ENCODE data around the gene FBXO36.

Gene FBXO36

GRCh38 chr2:230048010-230048671, 125.8 kb downstream of the FBXO36 start:
- no peak for DNase-seq (ENCODE audit: low read depth in 2 of 2)

GRCh38 chr2:230050136-230050535, 127.8 kb downstream of the FBXO36 start:
- DNase-seq (ENCODE audit: low read depth in 2 of 2) = no peak

- DNase-seq (ENCODE audit: low read depth in 2 of 2) = no peak
These were observed 130.0 kb downstream of the FBXO36 start for GRCh38 chr2:230052299-230052698.

- DNase-seq (ENCODE audit: low read depth in 2 of 2) = no peak
These were observed 131.6 kb downstream of the FBXO36 start for GRCh38 chr2:230053753-230054478.

GRCh38 chr2:230060672-230061293, 138.5 kb downstream of the FBXO36 start:
- no peak for DNase-seq (ENCODE audit: low read depth in 2 of 2)

All from stimulated activated CD8-positive, alpha-beta memory T cell treated with anti-CD3 and anti-CD28 coated beads, Interleukin-2, amount 100 ng/mL, for 48 hours (primary cell).